CD4-positive, alpha-beta memory T cell (primary cell): ENCODE measurements around the gene AP5S1. TPM values are rescaled to one million over a fixed set of nuclear protein-coding genes. Genes with fewer than 3 reads are reported as not detected.

Experiments
- CTCF ChIA-PET: fragments of 350-600 bp; sonication (Branson Sonifier 250); formaldehyde crosslinking; loops from one replicate; lab custom pipeline; 2021; ENCODE audit warnings: inconsistent platforms; ENCODE audit not compliant: partially characterized antibody; lab: Charles Lee
- POLR2A ChIA-PET: fragments of 350-600 bp; sonication (Branson Sonifier 250); formaldehyde crosslinking; loops from one replicate; lab custom pipeline; 2021; ENCODE audit not compliant: partially characterized antibody; lab: Charles Lee
- DNase-seq, 5 donors: peaks; one replicate each; pipeline versions ENCODE4 v3.0.0 to v3.0.0-alpha.2; 2020 to 2022; ENCODE audit warnings: mixed read lengths in 1 of 5
- H3K27ac ChIP-seq: one replicate; pipeline ENCODE4 v1.7.0; 2013; ENCODE audit warnings: low read depth, low read length
- H3K27me3 ChIP-seq: 2 replicates; pipeline ENCODE4 v1.7.0; 2013; ENCODE audit warnings: mild to moderate bottlenecking, low read length, moderate library complexity; ENCODE audit not compliant: insufficient read depth
- H3K36me3 ChIP-seq: 2 replicates; pipeline ENCODE4 v1.7.0; 2013; ENCODE audit warnings: mild to moderate bottlenecking, low read length, moderate library complexity; ENCODE audit not compliant: insufficient read depth
- H3K4me1 ChIP-seq: 2 replicates; pipeline ENCODE4 v1.7.0; 2013; ENCODE audit warnings: mild to moderate bottlenecking, low read length, moderate library complexity; ENCODE audit not compliant: insufficient read depth
- H3K4me3 ChIP-seq, 2 donors: one replicate each; pipeline ENCODE4 v1.7.0; 2013; ENCODE audit warnings: low read length in 2 of 2, mild to moderate bottlenecking in 1 of 2
- H3K9me3 ChIP-seq, 2 donors: one replicate each; pipeline ENCODE4 v1.7.0; 2013; ENCODE audit warnings: low read length in 2 of 2, control low read depth in 1 of 2; ENCODE audit not compliant: control insufficient read depth in 1 of 2
- H3K27ac Mint-ChIP-seq, 7 donors: one replicate each; pipeline ENCODE4 v1.8.0; 2020 to 2021; ENCODE audit warnings: mixed read lengths in 7 of 7, mild to moderate bottlenecking in 6 of 7, inconsistent platforms in 3 of 7, moderate library complexity in 3 of 7
- H3K27me3 Mint-ChIP-seq, 2 donors: one replicate each; pipeline ENCODE4 v1.8.0; 2020 to 2021; ENCODE audit warnings: mixed read lengths in 2 of 2
- H3K36me3 Mint-ChIP-seq, 2 donors: one replicate each; pipeline ENCODE4 v1.8.0; 2020 to 2021; ENCODE audit warnings: mixed read lengths in 2 of 2, inconsistent platforms in 1 of 2, mild to moderate bottlenecking in 1 of 2
- H3K4me1 Mint-ChIP-seq, 4 donors: one replicate each; pipeline ENCODE4 v1.8.0; 2020 to 2021; ENCODE audit warnings: mixed read lengths in 4 of 4, mild to moderate bottlenecking in 1 of 4
- H3K4me3 Mint-ChIP-seq, 8 donors: one replicate each; pipeline ENCODE4 v1.8.0; 2020 to 2021; ENCODE audit warnings: mixed read lengths in 8 of 8, mild to moderate bottlenecking in 7 of 8, moderate library complexity in 6 of 8, inconsistent platforms in 3 of 8
- H3K9me3 Mint-ChIP-seq, 8 donors: one replicate each; pipeline ENCODE4 v1.8.0; 2020 to 2021; ENCODE audit warnings: mixed read lengths in 8 of 8, mild to moderate bottlenecking in 5 of 8, inconsistent platforms in 3 of 8, moderate library complexity in 1 of 8
- intact Hi-C: fragments of 100-400 bp; cut with micrococcal nuclease; formaldehyde crosslinking; loops from one replicate; pipeline ENCODE4 v1.15.1; 2023
- polyA plus RNA-seq, 2 donors: library from polyadenylated mRNA; unstranded; fragments of 300-500 nt; fragmentation: Illumina TruSeq; gene quantifications; one replicate each; pipeline ENCODE4 v1.2.3, GENCODE V29; 2021
- total RNA-seq, 2 experiments: library from RNA; stranded (reverse); gene quantifications; one replicate each; pipeline ENCODE4 v1.2.3, GENCODE V29; 2021

The AP5S1 gene
- total and polyA plus RNA-seq, 4 experiments from 2014 or later = 10.4 to 16.8 (median 12.8) TPM

- intact Hi-C loops = no loop called here
- H3K27ac ChIP-seq = peak overlapping the region; percentile 14
- ChIA-PET POLR2A (interaction anchor here (1.6 kb wide), 1 partner anchor 9 kb away, joined by 10 read pairs; no protein-coding TSS in a partner anchor), CTCF (interaction anchor here (1.0 kb wide), 1 partner anchor 16 kb away, joined by 3 read pairs; the partner anchor contains the start of gene AP5S1)
- Mint-ChIP-seq H3K27me3 (no peaks in the 10 kb centered on the region), H3K9me3 (no peaks in the 10 kb centered on the region), H3K36me3 (peaks cover 66 to 70% of the 10 kb centered on the region in 2 donors), H3K27ac (peak overlapping the region in 6 of 7 donors; percentile 15 to 87 (median 84)), H3K4me1 (peaks cover 44 to 91% (median 64%) of the 10 kb centered on the region in 4 donors), H3K4me3 (peak overlapping the region in 3 of 8 donors; percentile 46 to 64 (median 55))
- peaks cover 95% of the 10 kb centered on the region for H3K4me1 ChIP-seq
- no peak for DNase-seq
- peaks cover 62% of the 10 kb centered on the region for H3K36me3 ChIP-seq
- no peaks in the 10 kb centered on the region for H3K9me3 ChIP-seq
- H3K27me3 ChIP-seq = no peaks in the 10 kb centered on the region
- no peak overlapping the region for H3K4me3 ChIP-seq
Observed at GRCh38 chr20:3804254-3804751, 16.0 kb upstream of the AP5S1 start.

DNA sequence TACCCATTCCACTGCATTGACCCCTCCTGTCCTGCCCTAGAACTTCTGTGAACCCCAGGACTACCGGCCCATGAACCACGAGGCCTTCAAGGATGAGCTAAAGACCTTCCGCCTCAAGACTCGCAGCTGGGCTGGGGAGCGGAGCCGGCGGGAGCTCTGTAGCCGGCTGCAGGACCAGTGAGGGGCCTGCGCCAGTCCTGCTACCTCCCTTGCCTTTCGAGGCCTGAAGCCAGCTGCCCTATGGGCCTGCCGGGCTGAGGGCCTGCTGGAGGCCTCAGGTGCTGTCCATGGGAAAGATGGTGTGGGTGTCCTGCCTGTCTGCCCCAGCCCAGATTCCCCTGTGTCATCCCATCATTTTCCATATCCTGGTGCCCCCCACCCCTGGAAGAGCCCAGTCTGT is 15.6 kb upstream of the AP5S1 start:
- Mint-ChIP-seq H3K4me3 (peak overlapping the region in 1 of 8 donors; percentile 20), H3K27ac (peak overlapping the region in 5 of 7 donors; percentile 72 to 87 (median 85)), H3K9me3 (no peaks in the 10 kb centered on the region), H3K27me3 (no peaks in the 10 kb centered on the region), H3K36me3 (peaks cover 63 to 66% of the 10 kb centered on the region in 2 donors), H3K4me1 (peaks cover 42 to 86% (median 61%) of the 10 kb centered on the region in 4 donors)
- ChIA-PET CTCF (no interaction called here), POLR2A (interaction anchor here (0.6 to 1.6 kb wide), 2 partner anchors 9 to 277 kb away, joined by 3 to 10 read pairs; no protein-coding TSS in a partner anchor)
- no peak for DNase-seq
- peaks cover 93% of the 10 kb centered on the region for H3K4me1 ChIP-seq
- H3K4me3 ChIP-seq = no peak overlapping the region
- peaks cover 62% of the 10 kb centered on the region for H3K36me3 ChIP-seq
- no peak overlapping the region for H3K27ac ChIP-seq
- intact Hi-C loops = no loop called here
- no peaks in the 10 kb centered on the region for H3K9me3 ChIP-seq
- H3K27me3 ChIP-seq = no peaks in the 10 kb centered on the region

DNA sequence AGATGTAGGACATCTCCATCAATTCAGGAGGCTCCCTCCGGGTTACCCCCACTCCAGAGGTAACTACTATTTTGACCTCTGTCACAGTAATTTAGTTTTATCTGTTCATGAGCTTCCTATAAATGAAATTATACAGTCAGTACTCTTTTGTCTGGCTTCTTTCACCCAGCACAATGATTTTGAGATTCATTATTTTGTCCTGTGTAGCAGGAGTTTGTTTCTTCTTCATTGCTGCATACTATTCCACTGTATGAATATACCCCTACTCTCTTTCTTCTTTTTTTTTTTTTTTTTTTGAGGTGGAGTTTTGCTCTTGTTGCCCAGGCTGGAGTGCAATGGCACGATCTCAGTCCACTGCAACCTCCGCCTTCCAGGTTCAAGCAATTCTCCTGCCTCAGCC is 11.8 kb upstream of the AP5S1 start:
- Histone ChIP-seq H3K27me3 (no peaks in the 10 kb centered on the region), H3K9me3 (no peaks in the 10 kb centered on the region), H3K36me3 (peaks cover 27% of the 10 kb centered on the region), H3K4me3 (no peak overlapping the region), H3K4me1 (peaks cover 92% of the 10 kb centered on the region), H3K27ac (peak overlapping the region; percentile 46)
- ChIA-PET CTCF (interaction anchor here (5.3 kb wide), 1 partner anchor 13 kb away, joined by 36 read pairs; the partner anchor contains the start of gene CDC25B), POLR2A (no interaction called here)
- no peaks in the 10 kb centered on the region for H3K27me3 Mint-ChIP-seq
- intact Hi-C loops = no loop called here
- H3K9me3 Mint-ChIP-seq = no peaks in the 10 kb centered on the region
- no peak for DNase-seq
- H3K4me3 Mint-ChIP-seq = no peak overlapping the region
- peaks cover 56 to 84% (median 67%) of the 10 kb centered on the region in 4 donors for H3K4me1 Mint-ChIP-seq
- H3K36me3 Mint-ChIP-seq = peaks cover 31 to 33% of the 10 kb centered on the region in 2 donors
- peak overlapping the region in 5 of 7 donors; percentile 46 to 87 (median 62) for H3K27ac Mint-ChIP-seq

DNA sequence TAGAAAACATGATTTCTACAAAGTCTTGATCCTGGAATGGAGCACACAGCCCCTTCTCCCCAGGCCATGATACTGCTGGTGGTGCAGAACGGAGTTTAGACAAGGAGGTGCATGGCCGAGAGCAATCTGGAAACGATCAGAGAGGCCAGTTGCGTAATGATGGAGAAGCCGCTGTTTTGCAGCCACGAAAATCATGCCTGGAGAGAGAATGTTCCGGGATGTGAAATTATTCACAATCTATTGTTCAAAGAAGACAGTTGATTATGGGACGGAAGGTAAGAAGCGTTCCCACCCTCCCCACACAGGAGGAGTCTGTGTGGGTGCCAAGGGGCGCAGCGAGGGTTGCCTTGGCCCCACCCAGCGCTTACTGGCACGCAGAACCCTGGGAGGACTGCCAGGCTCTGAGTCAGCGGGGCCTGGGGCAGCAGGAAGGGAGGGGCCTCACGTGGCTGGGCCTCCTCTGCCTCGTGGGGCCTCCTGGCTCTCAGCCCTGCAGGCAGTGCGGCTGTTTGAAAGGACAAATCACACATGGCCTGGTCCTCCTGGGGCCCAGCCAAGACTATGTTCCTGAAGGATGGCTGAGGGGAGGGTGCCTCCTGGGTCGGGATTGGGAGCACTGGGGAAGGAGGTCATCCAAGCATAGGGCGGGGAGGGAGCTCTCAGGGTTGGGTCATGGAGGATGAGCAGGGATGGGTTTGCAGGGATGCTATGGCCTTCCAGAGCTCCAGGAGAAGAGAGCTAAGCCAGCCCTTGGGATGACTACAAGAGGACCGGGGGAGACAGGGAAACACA is 8.7 kb upstream of the AP5S1 start:
- Mint-ChIP-seq H3K27ac (peak overlapping the region; percentile 97 to 100 (median 99)), H3K9me3 (no peaks in the 10 kb centered on the region), H3K27me3 (no peaks in the 10 kb centered on the region), H3K36me3 (peaks cover 6% of the 10 kb centered on the region in 2 donors), H3K4me3 (peak overlapping the region; percentile 83 to 94 (median 89)), H3K4me1 (peaks cover 53 to 83% (median 69%) of the 10 kb centered on the region in 4 donors)
- Histone ChIP-seq H3K9me3 (no peaks in the 10 kb centered on the region), H3K27ac (peak overlapping the region; percentile 89), H3K36me3 (no peaks in the 10 kb centered on the region), H3K4me1 (peaks cover 90% of the 10 kb centered on the region), H3K4me3 (peak overlapping the region in 1 of 2 donors; percentile 54), H3K27me3 (no peaks in the 10 kb centered on the region)
- peak; percentile 92 to 97 (median 94) for DNase-seq
- ChIA-PET CTCF (interaction anchor here (0.7 to 5.3 kb wide), 4 partner anchors 16 to 510 kb away, joined by 3 to 36 read pairs (median 6); partner anchors contain the start of gene CDC25B), POLR2A (interaction anchor here (0.6 to 7.0 kb wide), 8 partner anchors 13 to 228 kb away, joined by 3 to 97 read pairs (median 4); partner anchors contain the start of genes ADISSP and CENPB)
- intact Hi-C loops = loop anchor here (1.0 to 5.0 kb wide), 4 partner anchors 9 to 764 kb away; partner anchors contain the start of genes ADISSP, AP5S1, CDC25B and MRPS26

DNA sequence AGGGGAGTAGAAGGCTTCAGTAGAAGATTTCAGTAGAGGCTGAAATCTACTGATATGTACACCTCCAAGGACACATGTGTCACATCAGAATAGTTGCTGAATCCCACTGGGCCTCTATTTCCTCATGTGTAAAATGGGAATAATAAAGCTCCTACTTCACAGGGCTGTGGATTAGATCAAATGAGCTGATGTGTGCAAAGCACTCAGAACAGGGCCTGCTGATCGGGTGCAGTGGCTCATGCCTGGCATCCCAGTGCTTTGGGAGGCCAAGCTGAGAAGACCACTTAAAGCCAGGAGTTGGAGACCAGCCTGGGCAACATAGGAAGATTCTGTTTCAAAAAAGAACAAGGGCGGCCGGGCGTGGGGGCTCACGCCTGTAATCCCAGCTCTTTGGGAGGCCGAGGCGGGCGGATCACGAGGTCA is 8.1 kb upstream of the AP5S1 start:
- no peak for DNase-seq
- Histone ChIP-seq H3K27ac (peak overlapping the region; percentile 89), H3K9me3 (no peaks in the 10 kb centered on the region), H3K4me1 (peaks cover 88% of the 10 kb centered on the region), H3K4me3 (peak overlapping the region in 1 of 2 donors; percentile 54), H3K36me3 (no peaks in the 10 kb centered on the region), H3K27me3 (no peaks in the 10 kb centered on the region)
- H3K36me3 Mint-ChIP-seq = no peaks in the 10 kb centered on the region
- peaks cover 49 to 83% (median 67%) of the 10 kb centered on the region in 4 donors for H3K4me1 Mint-ChIP-seq
- H3K9me3 Mint-ChIP-seq = no peaks in the 10 kb centered on the region
- H3K27ac Mint-ChIP-seq = peak overlapping the region; percentile 97 to 100 (median 99)
- CTCF ChIA-PET = interaction anchor here (0.7 to 5.3 kb wide), 4 partner anchors 11 to 44 kb away, joined by 4 to 36 read pairs (median 6); partner anchors contain the start of gene CDC25B
- H3K27me3 Mint-ChIP-seq = no peaks in the 10 kb centered on the region
- intact Hi-C loops = loop anchor here (5.0 kb wide), 1 partner anchor 765 kb away; the partner anchor contains the start of gene MRPS26
- H3K4me3 Mint-ChIP-seq = peak overlapping the region in 7 of 8 donors; percentile 83 to 94 (median 89)
- POLR2A ChIA-PET = interaction anchor here (1.4 to 7.0 kb wide), 5 partner anchors 12 to 227 kb away, joined by 4 to 97 read pairs (median 5); partner anchors contain the start of genes ADISSP and CENPB

DNA sequence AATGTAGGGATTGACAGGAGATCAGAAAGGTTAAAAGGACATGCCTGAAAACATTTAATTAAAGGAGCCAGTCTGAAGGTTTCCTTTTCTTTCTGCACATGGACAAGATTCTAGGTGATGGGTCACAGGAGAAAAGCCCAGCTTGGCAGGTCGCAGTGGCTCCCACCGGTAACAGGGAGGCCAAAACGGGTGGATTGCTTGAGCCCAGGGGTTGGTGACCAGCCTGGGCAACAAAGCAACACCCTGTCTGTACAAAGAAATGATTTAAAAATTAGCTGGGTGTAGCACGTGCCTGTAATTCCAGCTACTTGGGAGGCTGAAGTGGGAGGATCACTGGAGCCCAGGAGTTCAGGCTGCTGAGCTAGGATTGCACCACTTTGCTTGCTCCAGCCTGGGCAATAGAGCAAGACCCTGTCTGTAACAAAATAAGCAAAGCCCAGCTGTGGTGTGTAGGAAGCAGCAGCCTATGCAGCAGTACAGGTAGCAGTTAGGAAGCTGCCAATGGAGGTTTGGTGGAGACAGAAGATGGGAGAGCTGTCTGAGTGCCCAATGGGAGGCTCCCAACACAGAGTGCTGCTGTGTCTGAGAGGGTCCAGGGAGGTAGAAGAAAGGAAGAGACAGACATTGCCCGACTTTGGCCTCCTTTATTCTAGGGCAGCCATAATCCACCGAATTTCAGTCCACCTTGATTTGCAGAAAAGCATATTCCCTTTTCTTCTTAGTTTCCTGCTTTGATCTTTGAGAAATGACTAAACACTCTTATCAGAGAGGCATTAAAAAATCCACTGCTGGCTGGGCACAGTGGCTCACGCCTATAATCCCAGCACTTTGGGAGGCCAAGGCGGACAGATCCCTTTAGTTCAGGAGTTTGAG is 7.1 kb upstream of the AP5S1 start:
- Histone ChIP-seq H3K36me3 (no peaks in the 10 kb centered on the region), H3K4me1 (peaks cover 85% of the 10 kb centered on the region), H3K27me3 (no peaks in the 10 kb centered on the region), H3K4me3 (no peak overlapping the region), H3K9me3 (no peaks in the 10 kb centered on the region), H3K27ac (peak overlapping the region; percentile 89)
- intact Hi-C loops = loop anchor here (5.0 kb wide), 1 partner anchor 766 kb away; the partner anchor contains the start of gene MRPS26
- peaks cover 49 to 83% (median 66%) of the 10 kb centered on the region in 4 donors for H3K4me1 Mint-ChIP-seq
- no peaks in the 10 kb centered on the region for H3K9me3 Mint-ChIP-seq
- H3K36me3 Mint-ChIP-seq = no peaks in the 10 kb centered on the region
- peak overlapping the region; percentile 94 to 100 (median 98) for H3K27ac Mint-ChIP-seq
- DNase-seq = no peak
- H3K27me3 Mint-ChIP-seq = no peaks in the 10 kb centered on the region
- ChIA-PET CTCF (interaction anchor here (1.1 to 5.3 kb wide), 5 partner anchors 12 to 44 kb away, joined by 4 to 36 read pairs (median 4); partner anchors contain the start of gene CDC25B), POLR2A (interaction anchor here (0.5 to 7.0 kb wide), 7 partner anchors 8 to 47 kb away, joined by 4 to 97 read pairs (median 5); partner anchors contain the start of genes ADISSP and CENPB)
- peak overlapping the region in 7 of 8 donors; percentile 47 to 94 (median 70) for H3K4me3 Mint-ChIP-seq
